Keratinocyte (primary cell): Measurements from ENCODE around the gene SH3RF1. TPM values are rescaled to one million over a fixed set of nuclear protein-coding genes. Genes with fewer than 3 reads are reported as not detected.
"Not testable (repeated sequence)": the region's sequence is repeated elsewhere in the genome, so short reads cannot be mapped to it uniquely, and the experiment has no call there.

ENCODE experiments used
- DNase-seq: peaks from one replicate; pipeline ENCODE4 v3.0.0-alpha.2; 2011; ENCODE audit warnings: low read depth, missing footprints, low spot score
- FAIRE-seq: peaks from 2 replicates; lab custom pipeline; 2011; peaks lifted over from hg19 to GRCh38; lab: Jason Lieb, UNC
- H2AFZ ChIP-seq: 2 replicates; pipeline ENCODE4 v1.6.0; 2012; ENCODE audit warnings: low read length, control low read depth, inconsistent platforms; ENCODE audit not compliant: control insufficient read depth
- H3K27ac ChIP-seq: 2 replicates; pipeline ENCODE4 v1.5.1; 2011; ENCODE audit warnings: low read length; ENCODE audit not compliant: control insufficient read depth, insufficient read depth
- H3K27me3 ChIP-seq: 3 replicates; pipeline ENCODE4 v1.6.0; 2011; ENCODE audit warnings: low read length; ENCODE audit not compliant: control insufficient read depth, insufficient read depth; ENCODE audit errors: extremely low read depth
- H3K36me3 ChIP-seq, 2 experiments: 2 replicates in 1 of 2; 3 replicates in 1 of 2; pipeline ENCODE4 v1.5.1; 2011; ENCODE audit warnings: low read length in 2 of 2, mild to moderate bottlenecking in 1 of 2; ENCODE audit not compliant: control insufficient read depth in 2 of 2, insufficient read depth in 2 of 2; ENCODE audit errors: extremely low read depth in 1 of 2
- H3K4me1 ChIP-seq: 3 replicates; pipeline ENCODE4 v1.5.1; 2011; ENCODE audit warnings: low read length; ENCODE audit not compliant: control insufficient read depth, insufficient read depth; ENCODE audit errors: extremely low read depth
- H3K4me2 ChIP-seq: 3 replicates; pipeline ENCODE4 v1.6.0; 2011; ENCODE audit warnings: low read depth, low read length; ENCODE audit not compliant: control insufficient read depth, insufficient read depth; ENCODE audit errors: extremely low read depth
- H3K4me3 ChIP-seq, 3 experiments: fragments of 200-600 bp in 1 of 3; sonication (generic) in 1 of 3; 2 replicates in 2 of 3; 3 replicates in 1 of 3; pipeline ENCODE4 v1.5.1; 2011 to 2016; ENCODE audit warnings: low read length in 3 of 3, mild to moderate bottlenecking in 3 of 3, control low read depth in 2 of 3, inconsistent platforms in 1 of 3, low read depth in 1 of 3, mixed read lengths in 1 of 3, mixed run types in 1 of 3, moderate library complexity in 1 of 3; ENCODE audit not compliant: control insufficient read depth in 2 of 3, insufficient read depth in 2 of 3; ENCODE audit errors: extremely low read depth in 1 of 3
- H3K79me2 ChIP-seq: 2 replicates; pipeline ENCODE4 v1.6.0; 2012; ENCODE audit warnings: low read length; ENCODE audit not compliant: control insufficient read depth, insufficient read depth
- H3K9ac ChIP-seq: 3 replicates; pipeline ENCODE4 v1.6.0; 2011; ENCODE audit warnings: low read length; ENCODE audit not compliant: control insufficient read depth, insufficient read depth; ENCODE audit errors: extremely low read depth
- H3K9me1 ChIP-seq: 3 replicates; pipeline ENCODE4 v1.6.0; 2011; ENCODE audit warnings: low read length; ENCODE audit not compliant: control insufficient read depth, insufficient read depth; ENCODE audit errors: extremely low read depth
- H3K9me3 ChIP-seq: 2 replicates; pipeline ENCODE4 v1.5.1; 2012; ENCODE audit warnings: low read depth, low read length; ENCODE audit not compliant: control insufficient read depth
- H4K20me1 ChIP-seq: 3 replicates; pipeline ENCODE4 v1.6.0; 2011; ENCODE audit warnings: low read length; ENCODE audit not compliant: control insufficient read depth, insufficient read depth; ENCODE audit errors: extremely low read depth
- EZH2 ChIP-seq: IDR thresholded peaks from one replicate; pipeline ENCODE4 v1.6.1; 2012; ENCODE audit warnings: inconsistent platforms, mild to moderate bottlenecking, low read length, moderate library complexity
- dilution Hi-C: fragments of 300-500 bp; cut with MboI; formaldehyde crosslinking; loops from one replicate; pipeline ENCODE4 v1.7.0; 2020; ENCODE audit warnings: low sequenced_read_pairs; ENCODE audit not compliant: extremely low pct_ligation_motif_present
- polyA plus RNA-seq, 5 experiments: library from polyadenylated mRNA; depleted of rRNA in 3 of 5; stranded (reverse) in 3 of 5; stranded (forward) in 1 of 5; unstranded in 1 of 5; fragments of >200 nt; gene quantifications; 1 replicate in 1 of 5; 2 replicates in 3 of 5; 3 replicates in 1 of 5; pipeline versions ENCODE4 v1.2.1 to v1.2.3, GENCODE V29; 2011 to 2012; ENCODE audit warnings: missing spikeins in 2 of 5, low read depth in 1 of 5, low replicate concordance in 1 of 5
- TF ChIP-seq, protein P1 (sequence below), 3 experiments: IDR thresholded peaks in 1 of 3; conservative IDR thresholded peaks in 1 of 3; optimal IDR thresholded peaks in 1 of 3; 2 replicates in 2 of 3; 3 replicates in 1 of 3; pipeline versions ENCODE3 to v1.5.1; 2011; ENCODE audit warnings: low read length in 3 of 3, mild to moderate bottlenecking in 3 of 3, moderate library complexity in 2 of 3, control low read depth in 1 of 3, inconsistent platforms in 1 of 3; ENCODE audit not compliant: insufficient read depth in 2 of 3; ENCODE audit errors: extremely low read depth in 1 of 3

The SH3RF1 gene
- polyA plus RNA-seq, 1 donor (not counting 4 experiments of a cell fraction or from before 2014, with no cell fraction given), result 9.5 TPM

DNA sequence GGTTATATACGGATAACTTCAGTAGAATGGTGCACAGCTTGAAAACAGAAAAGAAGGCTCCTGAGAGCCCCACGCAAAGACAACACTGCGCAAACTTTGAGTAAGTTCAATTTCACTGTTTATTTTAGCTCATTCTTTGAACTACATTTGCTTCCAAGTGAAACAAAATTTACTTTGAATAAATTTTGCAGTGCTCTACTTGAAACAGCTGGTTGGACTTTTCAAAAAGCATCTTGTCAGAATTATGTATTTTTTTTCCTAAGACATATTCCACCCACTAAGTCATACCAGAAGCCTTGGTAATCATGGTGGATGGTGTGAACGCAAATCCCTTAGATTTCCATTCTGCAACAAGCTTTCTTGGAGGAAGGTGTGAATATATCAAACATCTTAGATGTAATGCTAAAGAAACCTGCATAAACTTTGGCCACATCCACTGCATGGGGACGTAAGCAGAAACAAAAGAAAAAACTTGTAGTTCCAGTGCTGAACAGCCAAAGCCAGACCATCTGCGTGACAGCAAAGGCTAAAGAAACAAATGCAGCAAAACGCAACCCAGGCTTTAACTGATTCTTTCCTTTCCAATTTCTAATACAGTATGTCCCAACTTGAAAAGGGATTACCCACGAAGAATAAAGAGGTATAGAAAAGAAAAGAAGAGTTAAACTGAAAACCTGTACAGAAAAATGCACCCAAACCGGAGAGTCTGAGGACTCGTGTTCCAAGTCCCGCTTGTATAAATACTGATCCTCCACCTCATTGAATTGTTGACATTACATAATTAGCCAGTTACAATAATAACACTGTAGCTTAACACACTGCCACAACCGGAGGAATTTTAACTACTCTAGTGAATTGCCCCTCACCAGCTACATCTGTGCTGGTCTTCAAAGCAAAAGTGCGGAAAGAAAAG, 90.9 kb downstream of the SH3RF1 start:
- Histone ChIP-seq H3K4me1 (peaks cover 13% of the 10 kb centered on the region), H3K27me3 (no peaks in the 10 kb centered on the region), H3K9ac (no peak overlapping the region), H3K9me1 (peaks cover 4% of the 10 kb centered on the region), H3K79me2 (peaks cover 64% of the 10 kb centered on the region), H3K4me2 (no peak overlapping the region), H3K36me3 (no peaks in the 10 kb centered on the region), H4K20me1 (no peaks in the 10 kb centered on the region), H3K27ac (no peak overlapping the region), H3K9me3 (no peaks in the 10 kb centered on the region), H2AFZ (no peak overlapping the region), H3K4me3 (no peak overlapping the region)
- dilution Hi-C loops, result no loop called here
- FAIRE-seq, result no peak
- no peak for DNase-seq
- no peak for TF ChIP-seq EZH2
- TF ChIP-seq, protein P1, sequence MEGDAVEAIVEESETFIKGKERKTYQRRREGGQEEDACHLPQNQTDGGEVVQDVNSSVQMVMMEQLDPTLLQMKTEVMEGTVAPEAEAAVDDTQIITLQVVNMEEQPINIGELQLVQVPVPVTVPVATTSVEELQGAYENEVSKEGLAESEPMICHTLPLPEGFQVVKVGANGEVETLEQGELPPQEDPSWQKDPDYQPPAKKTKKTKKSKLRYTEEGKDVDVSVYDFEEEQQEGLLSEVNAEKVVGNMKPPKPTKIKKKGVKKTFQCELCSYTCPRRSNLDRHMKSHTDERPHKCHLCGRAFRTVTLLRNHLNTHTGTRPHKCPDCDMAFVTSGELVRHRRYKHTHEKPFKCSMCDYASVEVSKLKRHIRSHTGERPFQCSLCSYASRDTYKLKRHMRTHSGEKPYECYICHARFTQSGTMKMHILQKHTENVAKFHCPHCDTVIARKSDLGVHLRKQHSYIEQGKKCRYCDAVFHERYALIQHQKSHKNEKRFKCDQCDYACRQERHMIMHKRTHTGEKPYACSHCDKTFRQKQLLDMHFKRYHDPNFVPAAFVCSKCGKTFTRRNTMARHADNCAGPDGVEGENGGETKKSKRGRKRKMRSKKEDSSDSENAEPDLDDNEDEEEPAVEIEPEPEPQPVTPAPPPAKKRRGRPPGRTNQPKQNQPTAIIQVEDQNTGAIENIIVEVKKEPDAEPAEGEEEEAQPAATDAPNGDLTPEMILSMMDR (optimal IDR thresholded peaks at IDR 0.05 in 1 of 3, IDR thresholded peaks at IDR 0.05 in 1 of 3, conservative IDR thresholded peaks at IDR 0.05 in 1 of 3; ENCODE audit: extremely low read depth in 1 of 3, insufficient read depth in 2 of 3, low read length in 3 of 3), result no peak

DNA sequence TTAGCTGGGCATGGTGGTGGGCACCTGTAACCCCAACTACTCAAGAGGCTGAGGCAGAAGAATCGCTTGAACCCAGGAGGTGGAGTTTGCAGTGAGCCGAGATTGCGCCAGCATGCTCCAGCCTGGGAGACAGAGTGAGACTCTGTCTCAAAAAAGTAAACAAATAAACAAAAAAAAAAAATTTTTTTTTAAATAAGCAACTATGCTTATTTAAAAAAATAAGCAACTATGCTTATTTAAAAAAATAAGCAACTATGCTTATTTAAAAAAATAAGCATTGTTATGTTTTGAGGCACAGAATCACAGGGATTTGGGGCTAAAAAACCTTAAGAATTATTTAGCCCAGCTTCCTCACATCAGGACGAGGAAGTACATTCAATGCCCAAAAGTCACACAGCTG, 92.7 kb downstream of the SH3RF1 start:
- H3K27me3 ChIP-seq, dilution Hi-C loops, H4K20me1 ChIP-seq: not testable (repeated sequence)

More for the DNA sequence above, 92.7 kb downstream of the SH3RF1 start:
- H2AFZ ChIP-seq, H3K4me2 ChIP-seq, DNase-seq, H3K9me3 ChIP-seq, FAIRE-seq, H3K9ac ChIP-seq, H3K4me1 ChIP-seq, H3K27ac ChIP-seq, H3K9me1 ChIP-seq, H3K4me3 ChIP-seq, H3K36me3 ChIP-seq: not testable (repeated sequence)
- H3K79me2 ChIP-seq, result peaks cover 64% of the 10 kb centered on the region
